Dendritic cell treated with granulocyte-macrophage colony-stimulating factor and Interleukin-4, amounts not matched to agents 40 ng/mL and 50 ng/mL, for 4 days (primary cell): ENCODE results near the gene EXOC3L4.

ENCODE experiments used
- H3K27ac Mint-ChIP-seq: one replicate; pipeline ENCODE4 v1.8.0; 2022; ENCODE audit warnings: mild to moderate bottlenecking, mixed read lengths
- H3K27me3 Mint-ChIP-seq: one replicate; pipeline ENCODE4 v1.8.0; 2022; ENCODE audit warnings: mild to moderate bottlenecking, mixed read lengths
- H3K36me3 Mint-ChIP-seq: one replicate; pipeline ENCODE4 v1.8.0; 2022; ENCODE audit warnings: low read depth, mixed read lengths
- H3K4me1 Mint-ChIP-seq: one replicate; pipeline ENCODE4 v1.8.0; 2022; ENCODE audit warnings: low read depth, mixed read lengths
- H3K4me3 Mint-ChIP-seq: one replicate; pipeline ENCODE4 v1.8.0; 2022; ENCODE audit warnings: mild to moderate bottlenecking, moderate library complexity, mixed read lengths
- H3K9me3 Mint-ChIP-seq: one replicate; pipeline ENCODE4 v1.8.0; 2022; ENCODE audit warnings: mixed read lengths
- intact Hi-C: fragments of 100-400 bp; cut with micrococcal nuclease; formaldehyde crosslinking; loops from one replicate; pipeline ENCODE4 v1.15.0; 2022

Gene EXOC3L4

DNA sequence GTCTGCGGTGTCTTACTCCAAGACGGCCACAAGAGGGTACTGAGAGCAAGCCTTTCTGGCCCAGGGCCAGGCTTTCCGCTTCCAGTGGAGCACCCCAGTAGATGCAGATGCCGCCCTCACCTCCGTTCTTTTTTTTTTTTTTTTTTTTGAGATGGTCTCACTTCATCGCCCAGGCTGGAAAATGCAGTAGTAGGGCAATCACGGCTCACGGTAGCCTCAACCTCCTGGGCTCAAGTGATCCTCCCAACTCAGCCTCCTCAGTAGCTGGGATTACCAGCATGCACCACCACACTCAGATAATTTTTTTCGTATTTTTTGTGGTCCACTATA, 16.1 kb upstream of the EXOC3L4 start:
- intact Hi-C loops: loop anchor here (1.0 kb wide), 2 partner anchors 107 to 214 kb away; no protein-coding TSS in a partner anchor
- Mint-ChIP-seq H3K36me3 (no peaks in the 10 kb centered on the region), H3K4me3 (no peak overlapping the region), H3K27ac (no peak overlapping the region), H3K27me3 (peaks cover 16% of the 10 kb centered on the region), H3K4me1 (peaks cover 21% of the 10 kb centered on the region), H3K9me3 (no peaks in the 10 kb centered on the region)

DNA sequence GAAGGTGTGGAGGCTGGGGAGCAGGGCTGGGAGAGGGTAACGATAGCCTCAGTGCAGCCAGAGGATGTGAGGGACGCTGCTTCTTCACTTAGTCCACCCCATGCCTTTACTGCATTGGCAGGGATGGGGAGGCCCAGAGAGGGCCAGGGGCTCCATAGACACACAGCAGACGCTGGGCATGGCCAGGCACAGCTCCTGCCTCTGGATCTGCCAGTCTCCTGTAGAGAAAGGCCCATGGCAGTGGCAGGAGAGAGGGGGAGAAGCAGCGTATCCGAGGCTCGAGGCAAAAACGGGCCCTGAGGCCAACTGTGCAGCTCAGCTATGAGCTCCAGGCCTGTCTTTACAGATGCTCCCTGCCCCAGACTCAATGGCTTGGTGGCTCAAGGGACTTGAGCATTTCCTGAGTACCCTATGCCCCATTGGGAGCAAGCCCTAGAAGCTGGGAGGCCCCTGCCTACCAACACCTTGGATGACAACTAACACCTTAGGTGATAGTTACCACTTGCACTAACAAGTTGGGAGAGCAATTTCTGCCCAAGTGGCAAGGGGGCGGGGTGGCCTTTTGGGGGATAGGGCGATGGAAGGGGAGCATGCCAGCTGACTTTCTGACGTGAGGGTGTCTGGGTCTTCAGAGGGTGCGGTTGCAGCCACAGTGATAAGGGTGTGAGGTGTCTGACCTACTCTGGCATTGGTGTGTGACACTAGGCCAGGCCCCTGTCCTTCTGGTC, 15.5 kb upstream of the EXOC3L4 start:
- Mint-ChIP-seq H3K36me3 (no peaks in the 10 kb centered on the region), H3K4me1 (peaks cover 14% of the 10 kb centered on the region), H3K27ac (no peak overlapping the region), H3K9me3 (no peaks in the 10 kb centered on the region), H3K4me3 (no peak overlapping the region), H3K27me3 (peaks cover 17% of the 10 kb centered on the region)
- intact Hi-C loops: loop anchor here (1.0 kb wide), 2 partner anchors 106 to 213 kb away; no protein-coding TSS in a partner anchor

DNA sequence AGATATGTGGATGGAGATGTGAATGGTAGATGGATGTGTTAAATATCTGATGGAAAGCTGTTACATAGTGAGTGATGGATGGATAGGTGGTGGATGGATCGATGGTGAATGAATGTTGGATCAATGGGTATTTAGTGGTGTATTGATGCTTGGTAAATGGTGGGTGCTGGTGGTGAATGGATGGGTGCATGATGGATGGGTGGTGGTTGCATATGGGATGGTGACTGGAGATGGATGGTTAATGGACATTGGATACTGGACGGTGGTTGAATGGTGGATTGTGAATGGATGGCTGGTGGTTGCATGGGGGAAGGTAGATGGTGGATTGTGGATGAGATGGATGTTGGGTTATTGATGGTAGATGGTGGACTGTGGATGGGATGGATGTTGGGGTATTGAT, 12.6 kb upstream of the EXOC3L4 start:
- no peak overlapping the region for H3K4me3 Mint-ChIP-seq
- intact Hi-C loops: no loop called here
- H3K36me3 Mint-ChIP-seq: no peaks in the 10 kb centered on the region
- no peaks in the 10 kb centered on the region for H3K9me3 Mint-ChIP-seq
- H3K27me3 Mint-ChIP-seq: peaks cover 34% of the 10 kb centered on the region
- no peak overlapping the region for H3K27ac Mint-ChIP-seq
- no peaks in the 10 kb centered on the region for H3K4me1 Mint-ChIP-seq

DNA sequence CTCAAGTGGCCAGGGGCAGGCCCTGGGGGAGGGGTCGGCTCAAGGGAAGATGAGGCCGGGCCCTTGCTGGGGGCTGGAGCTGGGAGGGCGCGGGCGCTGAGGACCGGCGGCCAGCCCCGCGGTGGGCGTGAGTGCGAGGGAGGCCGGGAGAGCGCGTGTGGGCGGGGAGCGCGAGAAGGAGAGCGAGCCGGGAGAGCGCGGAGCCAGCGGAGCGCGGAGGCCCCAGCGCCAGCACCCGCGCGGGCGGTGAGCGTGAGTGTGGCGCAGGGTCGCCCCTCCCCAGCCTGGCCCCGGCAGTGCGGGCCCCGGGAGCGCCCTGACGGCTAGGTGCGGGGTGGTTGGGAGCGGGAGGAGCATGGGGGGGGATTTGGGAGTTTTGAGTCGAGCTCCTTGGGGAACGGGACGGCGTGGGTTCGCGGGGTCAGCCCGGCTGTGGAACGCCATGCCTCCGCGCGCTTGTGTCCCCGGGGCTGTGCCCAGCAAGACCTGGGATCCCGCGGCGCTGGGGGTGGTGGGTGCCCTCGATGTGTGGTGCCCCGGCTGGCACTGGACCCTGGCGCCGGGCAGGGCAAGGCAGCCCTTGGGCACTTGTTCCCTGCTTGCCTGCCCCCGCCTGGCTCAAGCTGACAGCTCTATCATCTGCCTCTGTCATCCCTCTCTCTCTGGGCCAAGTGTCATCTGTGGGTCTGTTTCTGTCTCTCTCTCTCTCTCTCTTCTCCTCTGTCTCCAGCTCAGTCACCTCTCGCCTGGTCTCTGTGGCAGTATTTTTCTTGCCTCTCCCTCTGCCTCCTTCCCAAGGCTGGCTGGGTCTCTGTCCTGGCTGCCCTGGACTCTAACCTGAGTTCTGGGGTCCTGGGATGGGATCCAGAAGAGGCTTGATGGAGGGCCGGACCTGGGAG, 10.3 kb upstream of the EXOC3L4 start, which contains the start of gene LBHD2:
LBHD2 (plus strand) TSS at position 190 of the 899 bp plus-strand sequence. CDS start 1,803 bp downstream, outside the sequence.
- Mint-ChIP-seq H3K36me3 (no peaks in the 10 kb centered on the region), H3K27me3 (peaks cover 33% of the 10 kb centered on the region), H3K4me1 (peaks cover 5% of the 10 kb centered on the region), H3K9me3 (no peaks in the 10 kb centered on the region), H3K4me3 (no peak within 1 kb of the TSS), H3K27ac (no peak within 1 kb of the TSS)
- intact Hi-C loops: no loop called here

DNA sequence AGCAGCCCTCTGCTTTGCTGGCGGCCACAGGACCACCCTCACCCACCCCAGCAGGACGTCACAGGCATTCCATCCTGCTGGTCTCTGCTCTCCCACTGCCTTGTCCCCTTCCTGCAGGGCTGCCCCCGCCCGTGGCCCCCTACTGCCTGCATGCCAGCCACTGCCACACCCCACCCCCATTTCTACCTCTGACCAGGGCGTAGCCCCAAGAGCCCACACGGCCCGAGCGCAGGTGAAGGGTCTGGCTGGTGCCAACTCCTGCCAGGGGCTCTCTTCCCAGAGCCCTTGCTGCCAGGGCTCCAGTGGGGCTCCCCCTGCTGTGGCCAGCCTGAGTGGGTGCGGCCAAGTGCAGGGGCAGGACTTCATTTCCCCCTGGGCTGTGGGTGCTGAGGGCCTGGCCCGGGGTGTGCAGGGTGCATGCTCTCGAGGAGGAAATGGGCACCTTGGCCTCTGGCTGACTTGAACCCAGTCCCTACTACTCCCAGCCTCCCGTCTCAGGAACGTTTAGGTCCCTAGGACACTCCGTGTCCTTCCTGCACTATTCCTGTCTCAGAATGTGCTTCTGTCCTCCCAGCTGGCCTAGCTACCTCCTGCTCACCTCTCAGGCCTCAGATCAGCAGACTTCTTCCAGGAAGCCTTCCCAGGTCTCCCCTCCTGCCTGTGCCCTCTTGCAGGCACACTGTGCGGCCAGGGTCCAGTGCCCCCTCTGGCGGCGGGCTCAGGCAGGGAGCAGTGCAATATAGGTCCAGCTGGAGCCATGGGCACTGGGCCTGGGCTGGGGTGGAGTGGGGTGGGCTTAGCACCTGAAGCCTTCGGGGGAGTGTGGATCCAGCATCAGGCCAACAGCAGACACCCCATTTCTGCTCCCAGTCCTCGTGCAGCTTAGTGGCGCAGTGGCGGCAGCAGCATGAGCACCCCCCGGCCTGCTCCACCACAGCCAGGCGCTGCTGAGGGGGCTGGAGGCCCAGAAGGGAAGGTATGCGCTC, 9.1 kb upstream of the EXOC3L4 start:
- Mint-ChIP-seq H3K9me3 (no peaks in the 10 kb centered on the region), H3K36me3 (no peaks in the 10 kb centered on the region), H3K4me1 (peaks cover 5% of the 10 kb centered on the region), H3K4me3 (no peak overlapping the region), H3K27me3 (peaks cover 43% of the 10 kb centered on the region), H3K27ac (no peak overlapping the region)
- intact Hi-C loops: no loop called here

DNA sequence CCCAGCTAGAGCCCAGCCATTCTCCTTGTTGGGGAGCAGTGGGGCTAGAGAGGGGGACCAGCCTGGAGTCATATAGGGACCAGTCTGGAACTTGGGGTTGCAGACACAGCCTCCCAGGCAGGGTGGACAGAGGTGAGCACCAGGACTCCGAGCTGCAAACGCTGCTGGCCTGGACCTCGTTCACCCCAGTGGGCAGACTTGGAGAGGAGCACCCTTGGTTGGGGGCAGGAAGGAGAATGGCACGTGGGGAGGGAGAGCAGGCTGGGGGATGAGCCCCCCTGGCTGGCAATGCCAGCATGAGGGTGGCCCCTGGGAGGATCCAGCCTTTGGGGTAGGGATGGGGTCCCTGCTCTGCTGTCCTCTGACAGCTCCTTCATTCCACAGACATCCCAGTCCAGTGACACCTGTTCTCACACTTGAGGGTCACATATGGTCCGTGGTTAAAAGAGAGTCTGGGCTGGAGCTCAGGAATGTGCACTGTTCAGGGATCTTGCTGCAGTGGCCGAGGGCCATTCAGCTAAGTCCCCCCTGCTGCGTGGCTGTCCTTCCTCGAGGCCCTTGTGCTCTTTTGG, 7.7 kb upstream of the EXOC3L4 start:
- H3K4me3 Mint-ChIP-seq: no peak overlapping the region
- H3K4me1 Mint-ChIP-seq: peaks cover 13% of the 10 kb centered on the region
- intact Hi-C loops: no loop called here
- H3K27me3 Mint-ChIP-seq: peaks cover 52% of the 10 kb centered on the region
- H3K27ac Mint-ChIP-seq: no peak overlapping the region
- no peaks in the 10 kb centered on the region for H3K9me3 Mint-ChIP-seq
- no peaks in the 10 kb centered on the region for H3K36me3 Mint-ChIP-seq

DNA sequence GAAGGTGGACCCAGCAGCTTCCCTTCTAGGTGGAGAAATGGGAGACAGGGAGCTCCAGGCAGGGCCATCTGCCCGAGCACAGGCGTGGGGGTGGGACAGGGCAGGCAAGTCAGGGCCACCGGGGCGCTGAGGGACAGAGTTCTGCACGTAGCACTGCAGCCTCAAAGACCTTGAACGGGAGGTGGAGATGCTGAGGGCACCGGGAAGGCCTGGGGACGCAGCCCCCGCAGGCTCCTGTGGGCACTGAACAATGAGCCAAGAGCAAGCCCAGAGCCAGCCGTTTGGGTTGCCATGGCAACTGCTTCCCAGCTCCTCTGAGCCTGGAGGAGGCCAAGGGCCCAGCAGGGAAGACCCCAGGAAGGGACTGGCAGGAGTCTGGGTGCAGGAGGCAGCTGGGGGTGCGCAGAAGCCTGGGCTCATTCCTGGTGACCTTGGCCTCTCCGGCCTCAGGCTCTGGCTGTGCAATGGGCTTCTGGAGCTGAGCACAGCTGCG, 7.1 kb upstream of the EXOC3L4 start:
- no peaks in the 10 kb centered on the region for H3K9me3 Mint-ChIP-seq
- no peak overlapping the region for H3K27ac Mint-ChIP-seq
- intact Hi-C loops: no loop called here
- peaks cover 16% of the 10 kb centered on the region for H3K4me1 Mint-ChIP-seq
- no peak overlapping the region for H3K4me3 Mint-ChIP-seq
- peaks cover 55% of the 10 kb centered on the region for H3K27me3 Mint-ChIP-seq
- H3K36me3 Mint-ChIP-seq: no peaks in the 10 kb centered on the region

DNA sequence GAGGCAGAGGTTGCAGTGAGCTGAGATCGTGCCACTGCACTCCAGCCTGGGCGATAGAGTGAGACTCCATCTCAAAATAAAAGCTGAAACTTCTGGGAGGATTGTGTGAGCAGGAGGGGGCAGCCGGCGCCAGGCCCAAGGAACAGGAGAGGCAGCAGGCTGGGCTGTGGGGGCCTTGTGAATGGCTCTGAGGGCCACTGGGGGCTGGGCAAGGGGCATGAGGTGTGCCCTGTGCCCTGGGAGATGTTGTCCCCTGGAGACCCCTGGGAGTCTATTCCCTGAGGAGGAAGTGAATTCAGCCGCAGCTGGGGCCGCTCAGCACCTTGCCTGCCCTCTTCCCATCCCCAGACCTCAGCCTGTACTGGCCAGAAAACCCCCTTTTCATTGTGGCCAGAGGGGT, 5.6 kb upstream of the EXOC3L4 start:
- H3K36me3 Mint-ChIP-seq: no peaks in the 10 kb centered on the region
- H3K4me3 Mint-ChIP-seq: no peak overlapping the region
- H3K27me3 Mint-ChIP-seq: peaks cover 52% of the 10 kb centered on the region
- peaks cover 19% of the 10 kb centered on the region for H3K4me1 Mint-ChIP-seq
- no peaks in the 10 kb centered on the region for H3K9me3 Mint-ChIP-seq
- intact Hi-C loops: no loop called here
- H3K27ac Mint-ChIP-seq: no peak overlapping the region

DNA sequence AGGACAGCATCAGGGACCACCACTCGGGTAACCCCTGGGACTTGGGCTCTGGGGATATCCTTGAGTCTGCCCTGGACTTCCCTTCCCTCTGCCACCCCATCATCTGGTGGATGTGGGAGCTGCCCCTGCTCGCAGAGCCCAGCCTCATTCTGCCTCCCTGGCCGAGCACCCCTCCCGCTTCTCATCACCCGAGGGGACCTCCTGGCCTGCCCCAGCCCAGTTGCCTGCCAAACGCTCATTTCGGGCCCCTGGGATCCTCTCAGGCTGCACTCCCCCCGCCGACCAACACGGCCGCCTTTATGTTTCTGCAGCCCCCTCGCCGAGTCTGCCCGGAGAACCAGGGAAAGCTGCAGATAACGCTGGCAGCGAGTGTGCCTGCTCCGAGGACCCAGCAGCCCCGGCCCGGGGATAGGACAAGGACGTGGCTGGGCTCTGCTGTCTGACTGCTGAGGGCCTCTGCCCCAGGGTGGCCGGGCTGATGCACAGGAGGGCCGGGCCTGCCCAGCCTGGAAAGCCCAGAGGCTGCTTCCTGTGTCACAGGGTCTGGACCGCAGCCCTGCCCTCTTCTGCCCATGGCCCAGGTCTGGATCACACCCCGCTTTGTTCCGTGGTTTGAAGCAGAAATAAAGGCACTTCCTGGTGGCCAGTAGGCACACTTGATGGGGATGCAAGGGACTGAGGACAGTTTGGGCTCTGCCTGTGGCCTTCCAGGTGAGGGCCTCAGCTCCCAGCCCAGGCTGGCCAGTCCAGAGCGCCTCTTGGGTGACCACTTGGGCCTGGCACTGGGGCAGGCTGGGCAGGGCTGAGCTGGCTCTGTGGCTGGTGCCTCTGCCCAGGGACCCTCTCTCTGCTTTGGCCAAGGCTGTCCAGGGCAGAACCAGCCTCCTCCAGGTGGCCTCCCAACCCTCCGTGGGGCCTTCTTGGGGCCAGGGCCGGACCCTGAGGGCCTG, 4.9 kb upstream of the EXOC3L4 start:
- Mint-ChIP-seq H3K9me3 (no peaks in the 10 kb centered on the region), H3K4me3 (no peak overlapping the region), H3K27me3 (peaks cover 51% of the 10 kb centered on the region), H3K4me1 (peaks cover 26% of the 10 kb centered on the region), H3K27ac (no peak overlapping the region), H3K36me3 (no peaks in the 10 kb centered on the region)
- intact Hi-C loops: no loop called here

DNA sequence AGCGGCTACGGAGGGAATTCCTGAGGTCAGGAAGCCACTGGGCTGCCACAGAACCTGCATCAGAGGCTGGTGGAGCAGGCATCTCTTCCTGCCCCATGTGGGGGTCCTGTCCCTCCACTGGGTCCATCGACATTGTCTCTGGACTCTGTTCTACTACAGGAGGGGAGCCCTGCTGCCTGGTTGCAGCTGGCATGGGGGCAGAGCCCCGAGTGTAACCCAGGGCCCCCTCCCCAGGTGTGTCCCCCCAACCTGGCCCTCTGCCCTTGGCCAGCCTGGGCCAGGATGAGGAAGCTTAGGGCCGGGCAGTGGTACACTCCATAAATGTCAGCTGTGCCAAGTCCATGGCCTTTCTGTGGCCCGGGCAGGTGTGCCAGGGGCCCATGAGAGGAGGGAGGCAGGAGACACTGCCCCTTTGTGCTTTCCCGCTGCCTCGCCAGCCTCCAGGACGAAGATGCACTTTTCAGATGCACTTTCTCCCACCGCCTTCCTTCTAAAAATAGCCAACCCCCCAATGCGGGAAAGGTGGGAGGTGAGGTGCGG, 4.0 kb upstream of the EXOC3L4 start:
- Mint-ChIP-seq H3K4me1 (peaks cover 29% of the 10 kb centered on the region), H3K4me3 (peak overlapping the region; percentile 56), H3K27ac (no peak overlapping the region), H3K27me3 (peaks cover 44% of the 10 kb centered on the region), H3K36me3 (no peaks in the 10 kb centered on the region), H3K9me3 (no peaks in the 10 kb centered on the region)
- intact Hi-C loops: no loop called here

DNA sequence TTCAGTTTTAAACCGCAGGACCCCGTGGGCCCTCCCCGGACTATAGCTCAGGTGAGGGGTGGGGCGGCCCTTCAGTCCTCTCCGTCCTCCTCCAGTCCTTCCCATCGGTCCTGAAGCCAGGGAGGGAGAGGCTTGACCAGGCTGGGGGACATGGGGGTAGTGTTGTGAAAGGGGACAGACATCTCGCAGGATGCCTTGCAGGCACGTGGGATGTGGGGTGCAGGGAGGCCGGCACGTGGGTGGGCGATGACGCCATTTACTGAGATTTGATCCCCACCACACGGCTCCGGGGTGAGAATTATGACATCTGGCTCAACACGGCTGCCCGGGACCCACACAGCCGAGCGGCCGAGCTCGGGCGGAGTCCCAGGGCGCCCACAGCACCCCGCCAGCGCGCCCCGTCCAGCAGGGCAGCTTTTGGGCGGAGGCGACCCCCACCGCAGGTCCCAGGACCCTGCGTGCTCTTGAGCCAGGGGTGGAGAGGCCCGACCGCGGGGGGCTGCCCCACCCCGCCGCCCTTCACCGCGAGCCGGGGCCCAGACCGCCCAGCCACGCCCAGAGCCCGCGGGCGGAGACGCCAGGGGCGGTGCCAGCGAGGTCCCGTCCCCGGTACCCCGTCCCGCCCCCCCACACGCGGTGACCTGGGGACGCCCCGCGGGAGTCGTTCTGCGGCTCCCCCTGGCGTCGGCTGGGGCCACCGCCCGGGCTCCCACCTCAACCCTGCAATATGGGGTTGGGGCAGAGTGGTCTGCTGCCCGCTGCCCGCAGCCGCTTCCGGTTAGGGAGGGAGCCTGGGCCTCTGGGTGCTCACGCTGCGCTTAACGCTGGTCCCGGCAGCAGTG, 3.3 kb upstream of the EXOC3L4 start:
- H3K27me3 Mint-ChIP-seq: peaks cover 42% of the 10 kb centered on the region
- H3K36me3 Mint-ChIP-seq: no peaks in the 10 kb centered on the region
- intact Hi-C loops: no loop called here
- H3K9me3 Mint-ChIP-seq: no peaks in the 10 kb centered on the region
- peak overlapping the region; percentile 63 for H3K4me3 Mint-ChIP-seq
- peaks cover 29% of the 10 kb centered on the region for H3K4me1 Mint-ChIP-seq
- peak overlapping the region; percentile 21 for H3K27ac Mint-ChIP-seq

DNA sequence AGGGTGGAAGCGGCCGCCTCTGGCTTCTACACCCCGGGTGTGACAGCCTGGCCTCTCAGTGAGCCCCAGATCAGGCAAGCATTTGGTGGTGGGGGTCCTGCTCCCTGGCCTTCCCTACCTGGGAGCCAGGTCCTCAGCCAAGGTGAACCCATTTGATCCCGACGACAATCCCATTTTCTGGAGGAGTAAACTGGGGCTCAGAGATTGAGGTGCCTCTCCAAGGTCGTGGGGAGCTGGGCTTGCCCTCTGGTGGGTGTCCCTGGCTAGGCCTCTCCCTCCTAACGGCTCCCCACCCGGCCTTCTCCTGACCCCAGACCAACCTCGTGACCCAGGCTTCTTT, 2.7 kb upstream of the EXOC3L4 start:
- Mint-ChIP-seq H3K4me3 (peak overlapping the region; percentile 63), H3K27me3 (peaks cover 41% of the 10 kb centered on the region), H3K27ac (peak overlapping the region; percentile 21)

More for the DNA sequence above, 2.7 kb upstream of the EXOC3L4 start:
- peaks cover 29% of the 10 kb centered on the region for H3K4me1 Mint-ChIP-seq
- H3K36me3 Mint-ChIP-seq: no peaks in the 10 kb centered on the region
- intact Hi-C loops: no loop called here
- H3K9me3 Mint-ChIP-seq: no peaks in the 10 kb centered on the region
